Hematopoietic multipotent progenitor cell treated with erythropoietin and hydrocortisone succinate and interleukin-3 and kit ligand, for 8 days (in vitro differentiated cells): ENCODE measurements around the gene SLC2A1.

Experiments used
- DNase-seq: peaks from one replicate; pipeline ENCODE4 v3.0.0-alpha.2; 2015

The SLC2A1 gene

DNA sequence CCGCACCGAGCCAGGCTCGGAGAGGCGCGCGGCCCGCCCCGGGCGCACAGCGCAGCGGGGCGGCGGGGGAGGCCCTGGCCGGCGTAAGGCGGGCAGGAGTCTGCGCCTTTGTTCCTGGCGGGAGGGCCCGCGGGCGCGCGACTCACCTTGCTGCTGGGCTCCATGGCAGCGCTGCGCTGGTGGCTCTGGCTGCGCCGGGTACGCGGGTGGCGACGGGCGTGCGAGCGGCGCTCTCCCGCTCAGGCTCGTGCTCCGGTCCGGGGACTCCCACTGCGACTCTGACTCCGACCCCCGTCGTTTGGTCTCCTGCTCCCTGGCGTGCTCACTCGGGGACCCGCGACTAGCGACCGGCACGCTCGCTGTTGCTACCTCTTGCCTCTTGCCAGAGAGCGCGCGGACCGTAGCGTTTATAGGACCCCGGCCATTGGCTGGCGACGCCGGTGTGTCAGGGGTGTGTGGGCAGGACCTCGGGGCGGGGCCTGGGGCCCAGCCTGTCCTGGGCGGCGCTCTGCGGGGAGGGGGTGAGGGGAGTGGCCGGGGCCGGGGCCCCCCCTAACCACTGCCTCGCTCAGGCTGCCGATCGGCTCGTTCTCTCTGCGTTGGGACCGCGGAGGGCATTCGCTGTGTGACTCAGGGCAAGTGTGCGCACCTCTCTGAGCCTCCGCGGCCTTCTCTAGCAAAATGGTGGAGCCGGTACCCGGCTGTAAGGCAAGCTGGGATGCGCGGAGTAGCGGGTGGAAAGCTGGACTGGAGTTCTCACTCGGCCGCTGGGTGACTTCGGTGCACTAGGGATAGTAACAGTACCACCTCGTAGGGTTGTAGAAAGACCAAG is at the start of gene SLC2A1:
SLC2A1 (minus strand) TSS at position 381 of the 832 bp plus-strand sequence; CDS start at position 164, 217 bp downstream.
- DNase-seq: peak; percentile 94

DNA sequence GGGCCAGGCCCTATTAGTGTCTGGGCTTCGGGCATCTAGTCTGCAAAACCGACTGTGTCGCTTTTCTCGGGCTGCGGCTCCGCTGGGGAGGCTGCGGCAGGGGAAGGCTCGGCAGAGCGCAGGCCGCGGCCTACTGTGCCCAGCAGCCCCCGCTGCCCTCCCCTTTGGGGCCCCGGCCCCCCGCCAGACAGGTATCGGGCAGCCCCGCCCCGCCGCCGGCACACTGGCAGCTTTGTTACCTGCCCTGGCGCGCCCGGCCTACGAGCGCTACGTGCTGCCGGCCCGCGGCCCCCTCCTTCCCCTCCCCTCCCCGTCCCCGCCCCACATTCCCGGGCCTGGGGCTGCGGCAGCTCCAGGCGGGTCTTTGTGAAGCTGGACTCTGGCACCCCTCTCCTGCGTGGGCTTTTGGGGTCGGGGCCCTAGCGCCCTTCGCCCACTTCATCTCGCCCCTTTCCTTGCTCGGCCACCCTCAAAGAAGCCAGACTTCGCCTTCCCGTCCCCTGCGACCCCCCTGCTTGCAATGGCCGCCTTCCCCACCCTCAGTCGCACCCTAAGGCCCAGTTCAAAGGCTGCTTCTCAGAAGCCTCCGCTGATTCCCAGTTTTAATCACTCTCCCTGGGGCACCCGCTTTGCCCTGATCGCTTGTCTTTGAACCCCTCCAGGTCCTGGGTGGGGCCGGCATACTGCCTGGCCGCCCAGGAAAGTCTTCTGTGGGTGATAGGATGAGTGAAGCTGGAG is 48.9 kb upstream of the SLC2A1 start:
- no peak for DNase-seq

DNA sequence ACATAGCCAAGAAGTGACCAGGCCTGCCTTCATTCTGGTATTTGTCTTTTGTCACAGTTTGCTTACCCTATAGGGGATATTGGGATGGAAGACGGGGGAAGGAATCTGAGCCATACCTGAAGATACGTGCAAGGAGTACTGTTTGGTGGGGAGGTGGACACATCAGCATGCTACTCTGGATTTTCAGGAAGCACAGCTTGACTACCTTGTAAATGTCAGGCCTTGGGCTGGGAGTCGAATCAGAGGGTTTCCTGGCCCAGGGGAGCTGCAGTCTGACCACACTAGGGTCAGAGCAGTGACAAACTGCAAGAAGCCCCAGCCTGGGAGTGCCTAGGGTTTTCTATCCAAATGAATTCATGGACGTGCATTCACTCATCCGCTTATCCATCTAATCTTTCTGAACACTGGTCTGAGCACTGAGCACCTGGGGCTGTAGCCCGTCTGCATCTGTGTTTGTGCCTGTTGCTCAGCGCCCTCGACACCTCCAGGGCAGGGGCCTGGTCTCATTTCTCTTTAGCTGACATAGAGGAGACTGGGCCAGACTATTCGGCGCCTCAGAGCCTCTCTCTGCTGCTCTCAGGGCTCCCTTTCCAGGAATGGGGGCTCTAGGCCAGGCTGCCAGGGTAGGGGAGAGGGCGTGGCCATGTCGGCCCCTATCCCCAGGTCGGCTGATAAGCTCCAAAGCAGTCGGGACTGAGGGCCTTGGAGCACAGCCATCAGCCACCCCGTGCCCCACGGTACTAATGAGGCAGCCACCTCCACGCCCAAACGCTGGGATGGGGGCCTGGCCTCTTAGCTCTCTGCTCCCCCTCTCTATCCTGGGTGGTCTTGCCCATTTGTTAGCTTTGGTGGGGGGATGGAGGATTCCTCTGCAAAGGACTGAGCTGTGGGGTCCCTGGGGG is 47.0 kb upstream of the SLC2A1 start:
- DNase-seq: peak; percentile 49

DNA sequence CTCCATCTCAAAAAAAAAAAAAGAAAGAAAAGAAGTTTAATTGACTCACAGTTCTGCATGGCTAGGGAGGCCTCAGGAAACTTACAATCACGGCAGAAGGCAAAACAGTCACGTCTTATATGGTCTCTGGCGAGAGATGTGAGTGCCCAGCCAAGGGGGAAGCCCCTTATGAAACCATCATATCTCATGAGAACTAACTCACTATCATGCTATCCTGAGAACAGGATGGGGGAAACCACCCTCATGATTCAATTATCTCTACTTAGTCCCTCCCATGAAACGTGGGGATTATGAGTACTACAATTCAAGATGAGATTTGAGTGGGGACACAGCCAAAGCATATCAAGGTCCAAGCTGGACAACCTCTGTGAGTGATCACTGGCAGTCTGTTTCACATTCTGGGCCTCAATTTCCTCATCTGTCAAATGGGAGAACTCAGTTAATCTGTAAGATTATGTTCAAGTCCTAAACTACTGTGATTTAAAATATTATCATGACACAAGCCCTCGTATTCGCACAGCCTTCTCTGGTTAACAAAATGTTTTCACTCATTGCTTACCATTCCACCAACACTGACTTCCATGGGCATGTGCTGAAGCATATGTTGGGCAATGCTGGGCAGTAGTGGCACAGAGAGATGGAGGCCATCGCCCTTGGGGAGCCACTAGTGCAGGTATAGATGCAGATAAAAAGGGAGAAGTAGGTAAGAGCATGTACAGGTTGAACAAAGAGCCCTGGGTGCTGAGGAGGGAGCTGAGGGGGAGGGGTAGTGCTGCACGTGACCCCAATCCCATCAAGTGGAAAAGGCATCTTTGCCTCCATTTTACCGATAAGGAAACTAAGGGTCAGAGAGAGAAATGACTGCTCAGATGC is 46.2 kb upstream of the SLC2A1 start:
- no peak for DNase-seq

DNA sequence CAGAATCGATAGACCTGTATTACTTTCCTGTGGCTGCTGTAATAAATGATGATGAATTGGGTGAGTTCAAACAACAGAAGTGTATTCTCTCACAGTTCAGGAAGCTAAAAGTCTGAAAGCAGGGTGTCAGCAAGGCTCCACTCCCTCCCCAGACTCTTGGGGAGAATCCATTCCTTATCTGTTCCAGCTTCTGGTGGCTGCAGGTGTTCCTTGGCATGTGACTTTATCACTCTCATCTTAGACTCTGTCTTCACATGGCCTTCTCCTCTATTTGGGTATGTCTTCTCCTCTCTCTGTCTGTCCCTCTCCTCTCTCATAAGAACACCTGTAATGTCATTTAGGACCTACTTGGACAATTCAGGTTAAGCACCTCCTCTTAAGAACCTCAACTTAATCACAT is 44.1 kb upstream of the SLC2A1 start:
- peak; percentile 37 for DNase-seq

DNA sequence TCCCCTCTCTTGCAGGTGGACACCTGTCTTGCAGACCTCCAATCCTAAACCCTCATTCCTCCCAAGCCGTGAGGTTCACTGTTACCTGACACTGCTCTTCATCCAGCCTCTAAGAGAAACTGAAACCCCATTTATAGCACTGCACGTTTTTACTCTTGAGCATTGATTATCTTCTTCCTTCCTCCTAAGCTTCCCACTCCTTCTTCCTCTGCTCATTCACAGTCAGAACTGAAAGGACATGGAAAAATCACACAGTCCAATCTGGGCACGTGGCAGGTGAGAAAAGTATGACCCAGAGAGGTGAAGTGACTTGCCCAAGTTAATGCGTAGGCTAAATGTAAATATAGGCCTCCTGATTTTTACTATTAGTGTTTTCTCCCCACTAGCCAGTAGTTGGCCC is 43.4 kb upstream of the SLC2A1 start:
- DNase-seq: no peak

DNA sequence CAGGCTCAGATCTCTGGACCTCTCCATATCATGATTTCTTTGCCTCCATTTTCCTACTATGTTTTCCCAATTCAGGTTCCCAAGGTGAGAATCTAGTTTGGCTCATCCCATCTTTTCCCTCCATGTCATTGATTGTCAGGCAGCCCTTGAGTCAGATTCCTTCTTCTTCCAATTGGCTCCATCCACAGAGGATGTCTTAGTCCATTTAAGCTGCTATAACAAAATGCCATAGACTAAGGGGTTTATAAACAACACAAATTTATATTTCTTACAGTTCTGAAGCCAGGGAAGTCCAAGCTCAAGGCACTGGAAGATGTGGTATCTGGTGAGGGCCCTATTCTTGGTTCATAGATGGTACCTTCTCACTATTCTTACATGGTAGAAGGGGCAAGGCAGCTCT is 42.8 kb upstream of the SLC2A1 start:
- DNase-seq: no peak

DNA sequence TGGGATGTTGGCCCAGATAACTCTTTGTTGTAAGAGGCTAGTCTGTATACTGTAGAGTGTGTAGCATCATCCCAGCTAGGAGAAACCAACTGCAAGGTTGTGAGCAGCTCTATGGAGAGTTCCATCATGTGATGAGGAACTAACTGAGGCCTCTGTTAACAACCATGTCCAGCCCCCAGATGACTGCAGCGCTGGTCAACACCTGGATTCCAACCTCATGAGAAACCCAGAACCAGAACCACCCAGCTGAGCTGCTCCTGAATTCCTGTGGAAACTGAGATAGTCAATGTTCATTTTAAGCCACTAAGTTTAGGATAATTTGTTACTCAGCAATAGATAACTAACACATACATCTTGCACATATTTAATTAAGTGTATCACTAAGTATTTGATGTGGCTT is 41.6 kb upstream of the SLC2A1 start:
- no peak for DNase-seq

DNA sequence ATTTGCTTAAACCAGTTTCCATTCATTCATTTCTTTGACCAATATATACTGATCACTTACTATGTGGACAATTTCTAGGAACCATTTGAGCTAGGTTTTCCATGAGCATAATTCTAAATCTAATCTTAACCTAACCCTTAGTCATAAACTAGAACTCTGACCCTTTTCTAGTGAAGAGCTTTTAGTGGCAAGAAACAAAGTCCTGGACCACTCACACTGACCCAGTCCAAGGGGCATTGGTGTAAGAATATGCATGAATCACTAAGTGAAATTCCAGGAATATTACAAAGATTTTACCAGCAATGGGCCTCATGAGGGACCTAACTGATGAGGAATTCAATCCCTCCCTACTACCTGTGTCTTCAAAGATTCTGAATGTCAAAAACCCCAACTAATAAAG is 40.6 kb upstream of the SLC2A1 start:
- DNase-seq: no peak

DNA sequence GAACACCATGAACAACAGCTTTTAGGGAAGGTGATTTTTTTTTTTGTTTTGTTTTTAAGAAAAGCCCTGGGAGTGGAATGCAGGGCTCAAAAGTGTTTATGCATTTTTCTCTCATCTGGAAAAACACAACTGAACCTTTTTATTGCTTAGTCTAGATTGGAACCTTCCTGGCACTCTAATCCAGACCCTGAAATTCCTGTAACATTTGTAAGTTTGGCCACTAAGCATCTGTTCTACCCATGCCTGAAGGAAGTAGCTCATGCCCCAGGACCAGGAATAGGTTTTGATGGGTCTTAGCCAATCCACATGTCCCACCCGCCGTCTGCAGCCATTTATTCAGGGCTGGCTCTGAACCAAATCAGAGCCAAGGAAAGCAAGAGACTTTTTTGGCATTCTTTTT is 39.7 kb upstream of the SLC2A1 start:
- no peak for DNase-seq

DNA sequence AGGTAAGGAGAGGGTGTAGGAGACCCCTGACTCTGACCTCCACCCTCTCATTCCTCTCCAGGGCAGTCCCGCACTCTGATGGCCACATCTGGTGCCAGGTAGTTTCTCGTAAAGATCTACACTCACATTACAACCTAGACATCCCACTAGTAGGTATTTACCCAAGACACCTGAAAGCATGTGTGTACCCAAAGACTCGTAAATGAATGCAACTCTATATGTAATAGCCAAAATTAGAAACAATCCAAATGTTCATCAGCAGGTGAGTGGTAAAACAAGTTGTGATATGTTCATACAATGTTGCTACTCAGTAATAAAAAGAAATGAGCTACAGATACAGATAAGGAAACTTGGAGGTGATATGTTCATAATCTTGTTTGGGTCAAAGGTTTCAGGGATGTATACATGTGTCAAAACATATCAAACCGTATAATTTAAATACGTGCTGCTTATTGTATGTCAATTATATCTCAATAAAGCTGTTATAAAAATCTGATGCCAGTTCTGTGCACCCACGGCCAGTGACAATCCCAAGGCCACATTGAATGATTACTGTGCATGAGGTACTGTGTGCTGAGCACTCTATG is 37.8 kb upstream of the SLC2A1 start:
- no peak for DNase-seq

DNA sequence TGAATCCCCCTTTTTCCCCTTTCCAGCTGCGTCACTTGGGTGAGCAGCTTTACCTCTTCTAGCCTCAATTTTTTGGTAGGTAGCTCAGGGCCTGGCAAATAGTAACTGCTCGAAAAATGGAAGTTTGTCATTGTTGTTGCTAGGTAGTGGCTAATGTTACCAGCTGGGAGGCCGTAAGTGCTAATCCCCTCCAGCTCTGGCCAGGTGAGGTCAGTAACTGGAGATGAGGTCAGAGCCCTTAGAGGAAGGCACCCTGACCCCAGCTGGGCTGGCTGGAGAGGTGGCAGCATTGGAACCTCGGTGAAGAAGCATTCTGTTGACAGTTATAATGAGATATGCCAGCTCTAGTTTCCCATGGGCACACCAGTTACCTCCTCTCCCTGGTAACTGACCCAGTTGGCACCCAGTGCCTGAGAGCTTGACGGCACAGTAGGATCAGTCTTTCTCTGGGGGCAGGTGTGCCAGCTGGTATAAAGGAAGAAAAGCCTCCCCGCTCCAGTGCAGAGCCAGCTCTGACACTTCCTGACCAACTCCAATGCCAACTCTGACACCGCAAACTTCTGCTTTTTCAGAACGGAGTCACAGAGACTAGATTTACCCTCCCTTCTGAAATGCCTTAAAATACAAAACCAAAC is 35.0 kb upstream of the SLC2A1 start:
- DNase-seq: peak; percentile 25

DNA sequence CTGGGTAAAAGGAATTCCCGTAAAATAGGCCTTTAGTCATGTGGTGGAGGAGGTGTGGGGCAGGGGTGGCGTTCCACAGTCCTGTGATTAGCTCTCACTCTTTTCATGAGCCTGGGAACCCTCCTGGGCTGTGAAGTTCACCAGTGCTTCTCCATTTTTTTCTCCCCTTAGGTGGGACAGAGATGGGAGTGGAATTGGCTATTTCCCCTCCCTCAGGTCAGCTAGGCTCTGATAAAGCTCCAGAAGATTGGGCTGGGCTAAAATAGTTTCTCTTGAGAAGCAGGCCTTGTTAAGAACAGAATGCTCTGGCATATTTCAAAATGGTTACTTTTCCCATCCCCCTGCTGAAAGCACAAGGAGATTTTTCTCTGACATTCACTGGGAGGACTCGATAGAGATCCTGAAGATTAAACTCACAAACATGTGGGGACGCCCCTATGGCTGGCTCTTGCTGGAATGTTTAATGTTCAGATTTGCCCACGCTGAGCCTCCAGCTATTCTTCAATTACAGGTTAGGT is 33.4 kb upstream of the SLC2A1 start:
- DNase-seq: no peak

DNA sequence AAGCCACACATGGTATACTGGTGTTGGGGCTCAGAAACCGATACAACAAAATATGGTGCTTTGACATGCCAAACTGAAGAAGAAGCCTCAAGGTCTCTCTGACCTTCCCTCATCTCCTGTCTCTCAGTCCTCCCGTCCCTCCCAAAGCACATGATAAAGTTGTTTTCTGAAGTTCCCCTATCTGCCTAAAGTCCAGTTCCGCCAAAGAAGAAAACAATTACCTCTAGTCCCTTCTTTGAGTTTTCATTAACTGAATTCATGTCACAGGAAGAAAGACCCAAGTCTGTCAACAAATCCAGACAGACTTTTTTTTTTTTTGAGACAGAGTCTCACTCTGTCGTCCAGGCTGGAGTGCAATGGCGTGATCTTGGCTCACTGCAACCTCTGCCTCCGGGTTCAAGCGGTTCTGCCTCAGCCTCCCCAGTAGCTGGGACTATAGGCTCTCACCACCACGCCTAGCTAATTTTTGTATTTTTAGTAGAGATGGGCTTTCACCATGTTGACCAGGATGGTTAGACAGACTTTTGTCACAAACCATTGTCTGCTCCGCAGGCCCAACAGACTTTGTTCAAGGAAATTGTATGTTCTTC is 32.2 kb upstream of the SLC2A1 start:
- DNase-seq: peak; percentile 0

DNA sequence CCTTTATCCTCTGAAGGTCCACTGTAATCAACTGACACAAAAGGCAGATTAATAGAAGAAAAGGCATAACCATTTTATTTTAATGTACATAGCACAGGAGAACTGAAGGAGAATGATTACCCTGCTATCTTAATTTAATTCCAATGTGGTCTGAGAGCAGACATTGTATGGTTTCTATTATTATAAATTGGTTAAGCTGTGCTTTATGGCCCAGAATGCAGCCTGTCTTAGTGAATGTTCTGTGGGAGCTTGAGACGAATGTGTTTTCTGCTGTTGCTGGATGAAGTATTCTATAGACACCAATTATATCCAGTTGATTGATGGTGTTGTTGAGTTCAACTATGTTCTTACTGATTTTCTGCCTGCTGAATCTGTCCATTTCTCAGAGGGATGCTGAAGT is 25.0 kb upstream of the SLC2A1 start:
- no peak for DNase-seq

DNA sequence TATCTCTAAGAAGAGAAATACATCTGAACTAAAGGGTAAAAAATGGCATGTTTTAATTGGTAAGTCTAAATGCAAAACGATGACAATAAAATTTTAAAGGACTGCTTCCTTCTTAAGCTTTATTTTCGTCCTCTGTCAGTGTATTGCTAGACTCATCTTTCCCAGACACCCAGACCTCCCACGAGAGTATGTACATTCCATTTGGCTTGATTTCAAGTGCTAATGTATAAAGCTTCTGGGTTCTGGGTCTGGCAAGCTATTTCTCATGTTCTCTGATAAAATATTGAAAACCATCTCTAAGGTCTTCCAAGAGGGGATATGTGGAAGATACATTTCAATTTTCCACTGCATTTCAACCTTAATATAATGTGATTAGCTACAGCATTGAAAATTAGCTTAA is 24.6 kb upstream of the SLC2A1 start:
- DNase-seq: no peak

DNA sequence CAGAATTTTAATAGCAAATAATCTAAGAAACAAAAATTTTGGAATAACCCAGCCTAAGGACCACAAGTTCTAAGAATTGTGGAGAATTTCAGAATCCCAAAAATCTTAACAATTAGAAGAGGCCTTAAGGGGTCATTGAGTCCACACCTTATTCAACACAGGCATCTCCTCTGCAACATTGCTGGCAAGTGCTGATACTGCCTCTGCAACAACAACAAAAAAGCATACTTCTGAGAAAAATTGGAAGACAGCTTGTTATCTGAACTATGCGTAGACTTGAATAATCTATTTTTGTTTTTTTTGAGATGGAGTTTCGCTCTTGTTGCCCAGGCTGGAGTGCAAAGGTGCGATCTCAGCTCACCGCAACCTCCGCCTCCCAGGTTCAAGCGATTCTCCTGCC is 24.0 kb upstream of the SLC2A1 start:
- DNase-seq: peak; percentile 37

DNA sequence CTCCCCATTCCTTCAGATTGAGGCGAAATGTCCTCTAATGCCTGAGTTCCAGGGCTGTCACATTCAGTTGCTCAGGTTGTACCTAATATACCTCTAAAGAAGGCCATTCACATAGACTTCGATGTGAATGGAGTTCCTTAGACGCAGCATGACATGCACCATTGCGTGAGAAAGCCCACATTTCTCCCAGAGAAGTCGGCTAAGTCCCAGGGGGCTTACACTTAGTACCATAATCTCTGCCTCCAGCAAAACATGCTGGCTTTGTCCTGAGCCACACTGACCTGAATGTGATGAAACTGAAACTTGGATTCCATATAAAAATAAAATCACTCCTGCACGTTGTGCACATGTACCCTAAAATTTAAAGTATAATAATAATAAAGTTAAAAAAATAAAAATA is 23.2 kb upstream of the SLC2A1 start:
- no peak for DNase-seq

DNA sequence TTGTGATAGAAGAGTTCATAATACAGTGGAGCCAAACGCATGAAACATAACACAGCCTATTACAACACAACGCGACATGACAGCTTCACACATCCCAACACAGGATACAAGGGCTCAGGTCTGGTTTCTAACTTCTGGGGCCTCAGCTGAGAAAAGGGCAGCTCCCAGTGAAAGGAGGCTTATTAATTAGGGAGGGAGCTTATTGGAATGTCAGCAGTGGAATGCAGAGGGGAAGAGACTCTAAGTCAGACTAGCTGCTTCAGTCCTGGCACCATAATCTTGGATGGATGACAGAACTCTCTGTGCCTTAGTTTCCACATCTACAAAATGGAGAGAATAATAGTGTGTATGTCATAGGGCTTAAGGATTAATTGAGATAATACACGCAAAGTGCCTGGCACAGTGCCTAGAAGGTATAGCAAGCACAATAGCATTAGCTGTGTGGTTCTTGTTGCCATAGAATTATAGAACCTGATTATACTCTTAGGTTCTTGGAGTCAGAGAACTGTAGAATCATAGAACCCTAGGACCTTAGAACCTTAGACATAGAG is 22.7 kb upstream of the SLC2A1 start:
- DNase-seq: peak; percentile 43
